ENCODE data around the gene NAP1L1.

NAP1L1 gene

GRCh38 chr12:76083904-76084862, at the start of gene NAP1L1:
NAP1L1 (minus strand) TSS chr12:76084685; CDS start chr12:76074219, 10,466 bp downstream.
- peak; percentile 98 for DNase-seq

- no peak for DNase-seq
These were observed 43.1 kb upstream of the NAP1L1 start for GRCh38 chr12:76127588-76127987.

GRCh38 chr12:76124456-76124855, 40.0 kb upstream of the NAP1L1 start:
- no peak for DNase-seq

GRCh38 chr12:76123259-76124212, 39.1 kb upstream of the NAP1L1 start:
- no peak for DNase-seq

GRCh38 chr12:76119887-76120286, 35.4 kb upstream of the NAP1L1 start:
- no peak for DNase-seq

GRCh38 chr12:76117751-76118150, 33.3 kb upstream of the NAP1L1 start:
- no peak for DNase-seq

GRCh38 chr12:76117067-76117691, 32.7 kb upstream of the NAP1L1 start:
- peak in 1 of 2 experiments; percentile 9 for DNase-seq

- DNase-seq = no peak
These were observed 29.6 kb upstream of the NAP1L1 start for GRCh38 chr12:76113800-76114757.

- no peak for DNase-seq
These were observed 26.8 kb upstream of the NAP1L1 start for GRCh38 chr12:76111209-76111749.

GRCh38 chr12:76109879-76110278, 25.4 kb upstream of the NAP1L1 start:
- DNase-seq = no peak

- no peak for DNase-seq
These were observed 23.9 kb upstream of the NAP1L1 start for GRCh38 chr12:76108356-76108755.

GRCh38 chr12:76106631-76107030, 22.1 kb upstream of the NAP1L1 start:
- no peak for DNase-seq

GRCh38 chr12:76103958-76104357, 19.5 kb upstream of the NAP1L1 start:
- DNase-seq = no peak

- DNase-seq = no peak
These were observed 17.4 kb upstream of the NAP1L1 start for GRCh38 chr12:76101739-76102385.

GRCh38 chr12:76096079-76096646, 11.7 kb upstream of the NAP1L1 start:
- no peak for DNase-seq

GRCh38 chr12:76094754-76095153, 10.3 kb upstream of the NAP1L1 start:
- DNase-seq = no peak

- DNase-seq = no peak
These were observed 6.8 kb upstream of the NAP1L1 start for GRCh38 chr12:76091246-76091754.

GRCh38 chr12:76085520-76085868, 1.0 kb upstream of the NAP1L1 start:
- peak in 1 of 2 experiments; percentile 16 for DNase-seq

- peak; percentile 83 to 89 for DNase-seq
These were observed 506 bp upstream of the NAP1L1 start for GRCh38 chr12:76084863-76085519.
